Posterior vena cava (tissue), 2 donors: ENCODE measurements around the gene ID3. TPM values are rescaled to one million over a fixed set of nuclear protein-coding genes. Genes with fewer than 3 reads are reported as not detected.

Experiments
- DNase-seq: peaks from one replicate; pipeline ENCODE4 v3.0.0-alpha.2; 2020; ENCODE audit warnings: low spot score
- intact Hi-C, 2 donors: fragments of 100-400 bp; cut with DNase I; formaldehyde crosslinking; loops; one replicate each; pipeline versions ENCODE4 v1.14.1 to v1.14.2; 2022 to 2023
- total RNA-seq, 2 donors: library from RNA; stranded (reverse); fragmentation: NEBNext Ultra II Directional; extraction: Animal tissue kit (Norgen Biotek cat#: 25700); gene quantifications; one replicate each; pipeline ENCODE4 v1.2.1, GENCODE V29; 2021
- donor health status: DM: yes; HTN: yes; CAD: no.
- donor health status: DM: yes; HTN: yes; CAD: no.

The ID3 gene
- total RNA-seq, 2 donors from 2014 or later: 190 to 243 TPM

DNA sequence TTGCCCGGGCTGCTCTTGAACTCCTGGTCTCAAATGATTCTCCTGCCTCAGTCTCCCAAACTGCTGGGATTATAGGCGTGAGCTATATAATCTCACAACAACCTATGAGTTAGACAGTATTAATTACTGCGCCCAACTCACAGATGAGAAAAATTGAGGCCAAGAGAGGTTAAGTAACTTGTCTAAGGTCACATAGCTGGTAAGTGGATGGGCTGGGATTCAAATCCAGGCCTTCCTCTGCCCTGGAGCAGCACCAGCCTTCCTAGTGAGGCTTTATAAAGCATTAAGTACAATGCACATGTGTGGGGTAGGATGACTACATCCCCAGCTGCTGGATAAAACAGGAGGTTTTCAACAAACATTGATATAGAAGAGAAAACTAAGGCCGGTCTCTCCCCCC is 43.4 kb downstream of the ID3 start:
- no peak for DNase-seq
- intact Hi-C loops: no loop called here

DNA sequence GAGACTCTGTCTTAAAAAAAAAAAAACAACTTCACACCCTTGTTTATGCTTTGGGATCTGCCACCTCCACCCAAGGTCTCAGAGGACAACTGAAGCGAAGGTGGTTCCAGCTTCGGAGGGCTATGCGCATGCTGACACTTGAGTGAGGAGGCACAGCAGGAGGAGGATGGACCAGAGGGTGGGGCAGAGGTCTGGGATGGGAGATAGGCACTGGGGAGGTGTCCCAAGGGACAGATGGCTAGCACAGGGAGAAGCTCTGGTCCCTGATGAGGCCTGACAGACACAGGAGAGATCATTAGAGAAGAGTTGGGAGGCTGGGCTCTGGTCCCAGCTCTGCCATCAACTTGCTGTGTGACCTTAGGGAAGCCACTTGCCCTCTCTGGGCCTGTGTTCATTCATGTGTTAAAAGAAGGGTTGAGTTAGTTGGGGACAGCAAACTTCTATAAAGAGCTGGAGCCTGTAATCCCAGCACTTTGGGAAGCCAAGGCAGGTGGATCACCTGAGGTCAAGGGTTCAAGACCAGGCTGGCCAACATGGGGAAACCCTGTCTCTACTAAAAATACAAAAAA is 45.1 kb downstream of the ID3 start:
- no peak for DNase-seq
- intact Hi-C loops: no loop called here

DNA sequence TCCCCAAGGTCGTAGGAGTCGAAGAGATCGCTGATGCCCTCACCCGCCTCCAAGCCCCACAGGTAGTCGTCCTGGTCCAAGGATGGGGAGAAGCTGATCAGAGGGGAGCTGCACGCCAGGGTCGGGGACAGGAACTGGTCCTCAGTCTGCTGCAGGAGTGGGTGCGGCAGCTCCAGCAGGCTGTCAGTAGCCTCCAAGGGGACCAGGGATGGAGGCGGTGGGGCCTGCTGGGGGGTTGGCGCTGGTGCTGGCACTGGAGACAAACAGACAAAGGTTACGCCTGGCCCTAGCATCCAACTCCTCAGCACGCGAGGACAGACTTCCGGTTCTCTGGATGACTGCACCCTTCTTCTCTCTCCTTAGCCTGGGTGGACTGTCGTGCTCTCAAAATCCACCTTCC is 49.4 kb downstream of the ID3 start:
- intact Hi-C loops: no loop called here
- no peak for DNase-seq

Other genes with a start within 250 kb of the ID3 start
- gene HNRNPR, start 215.2 kb downstream of the ID3 start, total RNA-seq: 100 to 1,000 TPM in 1 of 2 donors, 10 to 100 TPM in 1; 95.1 to 117 TPM
- 10 to 100 TPM; 13.1 to 18.4 TPM for gene ZNF436, start 189.7 kb downstream of the ID3 start, total RNA-seq
- 10 to 100 TPM; 20.4 to 23.0 TPM for gene TCEA3, start 134.8 kb downstream of the ID3 start, total RNA-seq
- gene ASAP3, start 75.3 kb downstream of the ID3 start, total RNA-seq: 10 to 100 TPM; 37.8 to 51.4 TPM
- gene E2F2, start 28.3 kb downstream of the ID3 start, total RNA-seq: under 1 TPM; 0.24 to 0.46 TPM
- gene RPL11, start 132.3 kb upstream of the ID3 start, total RNA-seq: 100 to 1,000 TPM; 706 to 724 TPM
- gene ELOA, start 184.0 kb upstream of the ID3 start, total RNA-seq: 10 to 100 TPM; 34.4 to 34.8 TPM
- 10 to 100 TPM; 35.6 to 40.4 TPM for gene PITHD1, start 218.9 kb upstream of the ID3 start, total RNA-seq
- 10 to 100 TPM; 21.1 to 21.8 TPM for gene LYPLA2, start 231.6 kb upstream of the ID3 start, total RNA-seq
- 10 to 100 TPM; 15.2 to 18.4 TPM for gene GALE, start 241.3 kb upstream of the ID3 start, total RNA-seq